Forelimb muscle (tissue), 1 donor: Measurements from ENCODE around the gene LRIT1. TPM values are rescaled to one million over a fixed set of nuclear protein-coding genes. Genes with fewer than 3 reads are reported as not detected.

ENCODE experiments used
- DNase-seq: peaks from one replicate; pipeline ENCODE4 v3.0.0-alpha.2; 2013; ENCODE audit warnings: low read depth
- polyA plus RNA-seq: library from polyadenylated mRNA; unstranded; fragments of 120-200 nt; gene quantifications from one replicate; pipeline ENCODE4 v1.2.1, GENCODE V29; 2013; ENCODE audit not compliant: insufficient read length

LRIT1 gene
- polyA plus RNA-seq, 1 donor = not detected

DNA sequence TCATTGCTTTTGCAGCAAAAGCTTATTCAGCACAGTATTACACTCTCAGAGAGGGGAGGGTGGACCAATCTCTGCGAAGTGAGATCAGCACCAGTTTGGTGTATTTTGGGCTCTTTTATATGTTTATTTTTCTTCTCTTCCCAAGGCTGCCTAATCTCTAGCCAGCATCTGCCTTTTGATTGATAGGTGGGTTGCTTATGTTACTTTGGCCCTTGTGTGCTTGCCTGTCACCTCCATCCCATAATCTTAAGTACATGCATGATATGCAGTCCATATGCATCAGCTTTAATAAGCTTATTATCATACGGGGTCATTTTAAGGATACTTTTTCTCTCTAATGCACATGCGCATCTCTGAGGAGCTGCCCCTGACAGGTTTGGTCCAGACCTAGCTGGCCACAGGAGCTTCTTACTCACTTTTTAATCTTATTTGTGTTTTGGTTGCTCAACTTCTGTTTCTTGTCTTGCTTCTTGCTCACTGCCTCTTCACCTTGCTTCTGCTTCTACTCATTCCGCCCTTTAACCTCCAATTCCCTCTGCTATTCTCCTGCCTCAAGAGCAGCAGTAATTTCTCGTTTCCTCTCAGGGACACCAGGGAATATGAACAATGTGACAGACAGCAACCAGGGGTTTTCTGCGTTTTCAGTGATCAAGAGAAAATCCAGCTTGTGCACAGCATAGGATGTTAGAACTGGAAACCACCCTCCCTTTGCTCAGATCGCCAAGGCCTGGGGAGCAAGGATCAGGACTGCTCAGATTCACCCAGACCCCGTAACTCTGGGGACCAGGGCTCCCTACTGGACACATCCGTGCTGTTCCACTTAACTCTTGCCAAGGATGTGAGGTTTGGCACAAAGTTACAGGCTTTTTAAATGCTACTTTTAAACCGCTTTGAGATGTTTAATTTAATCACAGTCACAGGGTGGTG is 13.5 kb upstream of the LRIT1 start:
- DNase-seq = no peak

DNA sequence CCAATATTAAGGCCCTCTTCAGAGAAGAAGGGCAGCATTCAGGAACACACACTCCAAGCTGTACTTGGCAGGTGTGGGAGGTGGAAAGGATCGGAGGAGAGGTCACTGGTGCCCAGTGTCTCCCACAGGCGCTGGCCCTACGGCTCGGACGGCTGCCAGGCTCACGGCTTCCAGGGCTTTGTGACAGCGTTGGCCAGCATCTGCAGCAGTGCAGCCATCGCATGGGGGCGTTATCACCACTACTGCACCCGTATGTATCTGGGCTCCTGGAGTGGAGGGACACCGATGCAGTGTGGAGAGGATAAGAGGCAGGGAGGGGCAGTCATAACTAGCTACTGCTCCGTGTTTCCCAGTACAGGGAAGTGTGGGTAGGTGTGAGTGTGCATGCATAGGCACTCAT is 7.4 kb upstream of the LRIT1 start:
- no peak for DNase-seq

DNA sequence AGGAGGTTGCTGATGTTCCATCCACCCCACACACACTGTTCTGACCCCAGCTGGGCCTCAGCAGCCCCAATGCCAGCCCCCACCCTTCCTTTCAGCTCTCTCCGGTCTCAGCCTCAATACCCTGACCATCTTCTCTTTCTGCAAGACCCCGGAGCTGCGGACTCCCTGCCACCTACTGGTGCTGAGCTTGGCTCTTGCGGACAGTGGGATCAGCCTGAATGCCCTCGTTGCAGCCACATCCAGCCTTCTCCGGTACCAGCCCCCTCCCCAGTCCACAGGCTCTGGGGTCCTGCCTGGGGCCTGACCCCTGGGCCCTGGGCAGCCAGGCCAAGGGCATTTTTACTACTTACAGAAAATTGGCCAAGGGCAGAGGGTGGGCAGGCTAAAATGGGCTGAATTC is 6.2 kb upstream of the LRIT1 start:
- no peak for DNase-seq

DNA sequence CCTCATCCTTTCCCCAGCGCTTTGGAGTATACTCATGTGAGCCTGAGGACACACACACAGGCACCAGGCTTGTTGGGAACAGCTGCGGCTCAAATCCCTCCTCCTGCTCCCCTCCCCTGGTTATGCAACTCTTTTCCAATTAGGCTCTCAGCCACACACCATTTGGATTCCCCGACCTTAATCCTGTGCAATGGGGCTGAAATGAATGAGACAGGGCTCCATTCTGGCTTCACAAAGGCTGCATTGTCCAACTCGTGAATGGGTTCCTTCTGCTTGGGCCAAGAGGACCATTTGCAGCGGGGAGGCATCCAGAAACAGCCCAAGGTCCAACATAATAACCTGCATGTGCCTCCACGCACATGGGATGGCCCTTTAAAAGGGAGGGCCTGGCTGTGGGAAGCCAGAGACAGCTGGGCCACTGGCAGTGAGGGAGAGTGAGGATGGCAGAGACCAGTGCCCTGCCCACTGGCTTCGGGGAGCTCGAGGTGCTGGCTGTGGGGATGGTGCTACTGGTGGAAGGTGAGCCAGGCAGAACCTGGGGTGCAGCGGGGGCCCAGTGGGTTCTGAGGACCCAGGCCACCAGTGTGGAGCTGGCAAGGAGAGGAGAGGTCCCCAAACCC is 3.4 kb upstream of the LRIT1 start, which contains the start of gene RGR:
TSS of gene RGR (plus strand) at position 403 of the 620 bp plus-strand sequence. CDS start at position 441, 38 bp downstream.
- DNase-seq = peak; percentile 20

DNA sequence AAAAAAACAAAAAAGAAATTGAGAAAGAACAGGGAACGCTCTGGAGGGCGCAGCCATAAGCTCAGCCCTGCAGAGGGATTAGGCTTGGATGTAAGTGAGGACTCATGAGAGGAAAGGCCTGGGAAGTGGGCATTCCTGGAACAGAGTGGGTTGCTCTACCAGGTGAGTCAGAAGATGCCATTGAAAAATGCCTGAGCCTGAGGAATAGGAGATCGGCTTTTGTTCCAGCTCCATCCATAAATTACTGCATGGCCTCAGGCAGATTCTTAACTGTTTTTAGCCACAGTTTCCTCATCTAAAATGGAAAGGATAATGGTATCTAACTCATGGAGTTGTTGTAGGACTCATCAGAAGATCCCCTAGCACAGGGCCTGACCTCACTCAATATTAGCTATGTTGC is 2.4 kb upstream of the LRIT1 start:
- DNase-seq = no peak

DNA sequence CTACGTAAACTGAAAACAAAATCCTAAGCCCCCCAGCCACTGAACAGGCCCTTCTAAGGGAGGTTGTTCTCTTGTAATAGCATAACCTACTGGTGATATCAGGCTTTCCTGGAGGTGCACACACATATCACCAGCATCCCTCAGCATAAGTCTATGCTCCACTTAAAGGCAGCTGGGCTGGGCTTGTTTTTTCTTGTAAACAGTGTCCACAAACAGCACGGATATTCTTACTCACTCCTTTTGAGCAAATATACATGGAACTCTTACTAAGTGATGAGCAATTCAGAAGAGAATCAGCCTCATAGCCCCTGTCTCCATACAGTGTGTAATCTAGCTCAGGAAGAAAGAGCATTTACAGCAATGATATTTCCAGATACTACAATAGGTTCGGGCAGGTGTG is 2.4 kb downstream of the LRIT1 start:
- DNase-seq = no peak

DNA sequence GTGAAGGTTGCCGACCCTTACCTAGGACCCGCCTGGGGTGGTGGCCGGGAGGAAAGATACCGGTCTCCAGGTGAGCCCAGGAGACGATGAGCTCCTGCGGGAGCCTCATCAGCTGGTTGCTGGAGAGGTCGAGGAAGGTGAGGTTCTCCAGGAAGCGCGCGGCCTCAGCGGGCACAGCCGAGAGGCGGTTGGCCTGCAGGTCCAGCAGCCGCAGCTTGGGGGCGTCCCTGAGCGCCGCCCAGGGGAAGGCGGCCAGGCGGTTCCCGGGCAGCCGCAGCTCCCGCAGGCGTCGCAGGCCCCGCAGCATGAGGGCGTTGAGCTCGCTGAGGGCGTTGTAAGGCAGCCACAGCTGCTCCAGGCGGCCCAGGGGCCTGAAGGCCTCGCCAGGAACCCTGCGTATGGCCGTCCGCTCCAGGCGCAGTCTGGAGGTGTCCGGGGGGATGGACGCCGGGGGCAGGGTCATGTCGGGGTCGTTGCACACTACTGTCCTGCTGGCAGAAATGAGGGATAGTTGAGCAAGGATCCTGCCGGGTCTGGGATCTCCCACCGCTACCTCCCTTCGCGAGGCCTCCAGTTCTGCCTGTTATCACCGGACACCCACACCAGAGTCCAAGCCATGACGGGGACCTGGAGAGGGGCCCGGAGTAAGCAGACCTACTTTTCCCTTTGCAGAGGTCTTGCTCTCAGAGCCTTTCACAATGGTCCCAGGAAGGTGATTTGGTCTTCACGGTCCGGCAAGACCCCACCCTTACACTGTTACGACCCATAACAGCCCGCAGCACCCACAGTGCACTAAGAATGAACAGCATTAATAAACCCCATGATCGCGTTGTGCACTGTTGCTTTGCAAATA is 3.9 kb downstream of the LRIT1 start:
- no peak for DNase-seq

DNA sequence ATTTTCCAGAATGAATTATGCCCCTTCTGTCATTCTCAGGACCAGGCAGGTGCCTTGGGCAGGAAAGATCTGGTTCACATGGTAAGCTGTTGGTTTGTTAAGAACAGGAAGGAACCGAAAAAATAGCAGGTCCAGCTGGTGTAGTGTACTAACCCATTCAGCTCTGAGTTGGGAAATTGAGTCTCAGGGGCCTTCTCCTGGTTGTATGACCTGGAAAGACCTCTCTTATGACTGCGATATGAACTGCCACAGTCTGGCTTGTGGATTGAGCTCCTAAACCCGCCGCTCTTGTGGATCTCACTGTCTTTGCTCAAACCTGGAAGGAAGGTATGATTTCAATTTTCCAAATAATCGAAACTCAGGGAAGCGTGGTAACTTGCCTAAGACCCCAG is 4.5 kb downstream of the LRIT1 start:
- no peak for DNase-seq

DNA sequence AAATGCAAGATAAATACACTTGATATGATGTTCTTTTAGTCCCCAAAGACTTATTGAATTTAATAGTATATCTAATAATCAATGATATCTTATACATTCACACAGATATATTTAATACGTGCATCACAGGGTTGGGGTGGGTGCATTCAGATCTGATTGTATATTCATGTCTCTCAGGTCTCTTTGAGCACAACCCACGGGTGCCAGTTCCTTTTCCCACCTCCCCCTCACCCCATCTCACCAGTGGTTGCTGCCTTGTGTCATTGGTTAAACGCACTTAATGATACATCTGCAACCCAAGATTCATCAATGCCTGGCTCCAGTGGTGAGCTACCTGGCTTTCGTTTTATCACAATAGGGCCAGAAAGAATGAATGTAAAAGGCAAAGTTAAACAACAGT is 6.2 kb downstream of the LRIT1 start:
- no peak for DNase-seq

DNA sequence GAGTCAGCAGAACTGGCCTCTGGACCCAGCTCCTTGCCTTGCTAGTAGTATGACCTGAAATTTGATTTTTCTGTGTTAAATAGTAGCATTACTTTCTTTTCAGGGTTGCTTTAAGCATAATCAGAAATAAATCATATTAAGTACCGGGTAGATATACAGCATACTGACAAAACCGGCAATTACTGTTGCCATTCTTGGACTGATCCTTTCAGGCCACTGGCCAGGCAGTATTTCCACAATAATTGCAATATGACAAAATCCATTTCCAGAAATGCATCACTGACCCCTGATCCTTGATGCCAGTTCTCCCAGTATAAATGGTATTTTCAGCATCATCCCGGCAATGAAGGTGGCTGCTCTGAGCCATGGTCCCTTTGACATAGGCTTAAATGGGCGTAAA is 6.9 kb downstream of the LRIT1 start:
- DNase-seq = no peak

DNA sequence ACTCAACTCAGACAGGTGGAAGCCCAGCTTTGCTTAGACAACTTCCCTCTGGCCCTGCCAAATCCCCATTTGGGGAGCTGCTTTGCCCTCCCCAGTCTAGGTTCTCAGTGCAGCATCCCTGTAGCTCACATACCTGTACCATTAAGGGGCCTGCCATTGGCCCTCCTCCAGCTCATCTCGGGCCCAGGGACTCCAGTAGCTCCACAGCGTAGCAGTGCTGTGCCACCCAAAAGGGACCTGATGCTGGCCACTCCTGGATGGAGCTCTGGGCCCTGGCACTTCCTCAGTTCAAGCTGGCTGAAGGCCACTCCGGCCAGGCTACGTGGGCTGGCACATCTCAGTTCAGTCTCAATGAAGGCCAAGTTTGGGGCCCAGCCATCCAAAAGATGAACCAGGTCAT is 7.4 kb downstream of the LRIT1 start:
- no peak for DNase-seq

DNA sequence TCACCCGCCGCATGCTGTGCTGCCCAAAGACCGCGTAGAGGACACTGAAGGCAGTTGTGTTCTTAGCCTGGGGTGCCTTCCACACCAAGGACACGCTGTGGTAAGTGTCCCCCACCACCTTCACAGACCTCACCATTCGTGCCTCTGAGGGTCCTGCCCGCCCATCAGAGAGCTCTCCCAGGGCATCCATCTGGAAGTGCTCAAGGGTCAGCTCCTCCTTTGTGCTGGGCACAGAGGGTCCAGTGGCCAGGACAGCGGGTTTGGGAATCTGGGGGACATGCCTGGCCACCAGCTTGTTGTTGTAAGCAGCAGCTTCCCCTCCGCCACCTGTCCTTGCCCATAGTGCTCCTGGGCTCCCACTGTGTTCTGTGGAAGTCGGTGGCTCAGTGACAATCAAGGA is 9.0 kb downstream of the LRIT1 start:
- no peak for DNase-seq

DNA sequence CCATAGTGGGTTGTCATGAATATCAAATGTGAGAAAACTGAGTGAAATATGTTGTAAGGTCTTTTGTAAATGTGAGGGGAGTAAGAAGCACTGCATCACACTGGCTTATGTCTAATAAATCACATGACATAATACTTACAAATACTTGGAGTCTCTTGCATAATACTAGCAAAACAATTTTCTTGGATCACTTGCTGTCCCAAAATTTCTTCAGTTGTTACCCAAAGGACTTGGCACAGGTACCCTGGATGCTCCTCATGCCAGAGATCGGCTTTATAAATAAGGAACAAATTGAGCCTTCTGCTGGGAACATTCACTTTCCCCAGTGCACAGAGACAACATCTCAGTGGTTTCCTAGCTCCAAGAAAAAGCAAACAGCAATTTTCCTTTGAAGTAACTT is 11.0 kb downstream of the LRIT1 start:
- DNase-seq = no peak

DNA sequence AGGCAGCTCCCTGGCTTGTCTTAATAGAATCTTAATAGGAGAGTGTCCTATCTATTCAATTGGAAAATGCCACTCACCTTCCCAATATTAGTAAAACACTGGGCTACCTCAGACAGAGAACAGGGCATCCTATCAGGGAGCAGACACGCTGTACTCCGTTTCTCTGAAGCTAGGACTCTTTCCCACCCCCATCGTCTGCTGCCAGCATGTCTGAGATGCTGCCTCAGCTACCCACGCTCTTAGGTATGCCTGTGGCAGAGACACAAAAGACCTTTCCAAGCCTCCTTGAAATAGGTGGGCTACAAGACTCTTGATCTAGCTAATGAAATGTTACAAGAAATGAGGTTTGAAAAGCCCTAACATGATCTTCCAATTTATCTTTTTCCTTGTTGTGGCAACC is 13.5 kb downstream of the LRIT1 start:
- DNase-seq = no peak

DNA sequence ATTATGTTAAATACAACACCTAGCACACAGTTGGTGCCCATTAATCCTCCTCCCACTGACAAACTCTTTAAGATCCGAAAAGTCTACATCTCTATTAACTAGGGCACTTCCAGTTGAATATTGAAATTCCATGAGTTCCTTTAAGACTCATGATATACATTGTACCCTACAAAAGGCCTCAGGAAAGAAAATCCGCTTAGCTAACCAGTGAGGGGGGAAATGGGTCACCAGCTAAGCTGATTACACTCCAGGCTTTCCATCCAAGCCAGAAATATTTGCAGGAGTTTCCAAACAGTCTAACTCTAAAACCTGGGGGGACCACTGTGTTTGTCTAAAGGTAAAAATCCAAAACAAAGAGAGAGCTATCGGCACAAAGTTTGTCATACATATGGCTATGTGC is 14.7 kb downstream of the LRIT1 start:
- DNase-seq = no peak

DNA sequence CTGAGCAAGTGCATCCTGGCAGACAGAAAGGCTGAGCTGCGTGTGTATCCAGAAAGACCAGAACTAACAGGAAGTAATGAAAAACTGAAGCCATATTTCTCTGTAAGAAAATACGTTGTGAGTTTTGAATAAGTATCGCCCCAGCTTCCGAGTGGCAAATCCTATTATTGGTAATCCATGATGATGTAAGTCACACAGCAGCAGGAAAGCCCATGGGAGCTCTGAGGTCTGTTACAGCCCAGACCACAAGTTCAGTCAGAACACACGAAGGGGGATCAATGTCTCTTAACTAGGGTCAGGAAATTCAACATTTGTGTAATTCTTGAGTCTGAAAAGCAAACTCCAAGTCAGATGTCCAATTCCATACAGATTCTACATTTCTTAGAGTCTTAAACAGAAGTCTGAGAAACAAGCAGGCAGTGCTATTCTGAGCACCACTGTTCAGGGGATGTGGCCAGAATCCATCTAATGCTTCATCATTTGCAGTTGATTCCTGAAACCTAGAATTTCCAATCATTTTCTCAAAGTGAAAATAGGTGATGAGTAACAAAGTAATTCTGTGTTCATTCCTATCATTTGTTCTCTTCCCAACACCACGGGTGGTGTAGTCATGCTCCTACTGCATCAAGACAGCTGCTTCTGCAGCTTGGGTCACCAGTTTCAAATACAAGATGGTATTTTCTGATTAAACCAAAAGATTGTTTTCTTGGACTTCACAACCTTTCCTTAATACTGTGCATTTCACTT is 15.7 kb downstream of the LRIT1 start, which contains the start of gene LRIT2:
TSS of gene LRIT2 (minus strand) at position 118 of the 747 bp plus-strand sequence. CDS start at position 94, 24 bp downstream.
- DNase-seq = no peak

DNA sequence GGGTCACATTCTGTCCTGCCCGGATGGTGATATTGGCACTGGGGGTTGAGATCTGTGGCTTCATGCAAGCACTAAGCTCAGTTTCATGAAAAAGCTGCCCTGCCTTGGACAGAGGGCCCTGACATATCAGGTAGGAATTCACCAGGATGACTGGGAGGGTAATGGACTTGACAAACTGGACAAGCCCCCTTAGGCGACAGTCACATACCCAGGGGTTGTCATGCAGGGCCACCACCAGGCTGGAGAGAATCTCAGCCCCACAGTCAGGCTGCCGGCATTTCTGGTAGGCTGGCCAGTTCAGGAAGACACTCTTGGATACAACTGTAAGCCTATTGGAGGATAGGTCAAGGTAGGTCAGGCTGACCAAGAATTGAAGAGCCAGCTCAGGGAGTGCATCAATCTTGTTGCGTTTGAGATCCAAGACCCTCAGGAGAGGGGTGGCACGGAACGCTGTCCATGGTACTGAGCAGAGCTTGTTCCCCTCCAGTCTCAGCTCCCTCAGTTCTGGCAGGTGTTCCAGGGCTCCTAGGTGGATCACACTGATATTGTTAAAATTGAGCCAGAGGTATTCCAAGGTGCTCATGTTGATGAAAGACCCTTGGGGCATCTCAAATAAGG is 16.8 kb downstream of the LRIT1 start:
- no peak for DNase-seq

DNA sequence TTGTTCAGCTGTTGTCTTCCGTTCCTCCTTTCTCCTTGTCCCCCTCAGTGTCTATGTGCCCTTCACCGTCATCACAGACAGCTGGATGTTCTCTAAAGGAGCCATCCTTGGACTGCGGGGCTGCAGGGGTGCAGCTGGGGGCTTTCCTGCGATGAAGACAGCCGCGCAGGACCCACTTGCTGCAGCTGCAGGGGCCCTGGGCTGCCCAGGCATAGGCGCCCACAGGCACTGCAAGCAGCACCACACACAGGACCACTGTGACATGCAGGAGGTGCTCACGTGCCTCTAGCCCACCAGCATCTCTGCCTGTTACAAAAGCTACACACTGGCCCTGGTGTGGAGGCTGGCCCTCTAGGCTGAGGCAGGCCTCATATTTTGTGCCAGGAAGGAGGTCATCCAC is 19.4 kb downstream of the LRIT1 start:
- no peak for DNase-seq

DNA sequence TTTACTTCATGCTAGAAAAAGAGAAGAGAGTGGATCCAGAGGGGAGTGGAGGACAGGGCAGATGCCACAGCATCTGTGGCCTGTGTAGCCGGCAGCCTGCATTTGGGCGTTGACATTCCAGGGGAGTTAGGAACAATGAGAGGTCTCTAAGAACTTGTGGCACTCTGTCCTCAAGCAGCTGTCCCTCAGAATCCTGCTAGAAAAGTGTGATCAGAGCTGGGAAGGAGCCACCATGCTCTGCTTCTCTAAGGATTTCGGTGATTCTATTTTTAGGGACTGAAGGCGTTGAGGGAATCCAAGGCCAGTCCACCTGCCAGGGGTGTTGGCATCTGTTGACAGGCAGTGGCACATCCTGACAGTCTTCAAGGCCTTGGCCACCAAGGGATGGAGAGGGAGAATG is 23.6 kb downstream of the LRIT1 start:
- no peak for DNase-seq

DNA sequence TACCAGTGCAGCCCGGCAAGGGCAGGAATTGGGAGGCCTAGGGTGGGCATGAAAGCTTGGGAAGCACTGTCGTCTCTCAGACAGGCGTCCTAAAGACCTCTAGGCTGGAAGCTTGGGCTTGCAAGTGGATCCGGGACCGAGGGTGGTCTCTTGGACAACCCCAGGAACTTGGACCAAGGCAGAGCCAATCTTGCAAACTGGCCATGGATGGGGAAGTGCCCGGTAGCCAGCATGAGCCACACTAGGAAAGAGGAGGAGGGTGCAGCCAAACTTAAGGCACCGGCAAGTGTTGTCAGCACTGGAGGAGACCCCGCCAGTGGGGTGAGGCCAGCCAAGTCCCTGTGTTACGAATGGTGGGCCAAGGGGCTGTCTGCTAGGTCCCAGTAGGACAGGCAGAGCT is 24.5 kb downstream of the LRIT1 start:
- DNase-seq = no peak

DNA sequence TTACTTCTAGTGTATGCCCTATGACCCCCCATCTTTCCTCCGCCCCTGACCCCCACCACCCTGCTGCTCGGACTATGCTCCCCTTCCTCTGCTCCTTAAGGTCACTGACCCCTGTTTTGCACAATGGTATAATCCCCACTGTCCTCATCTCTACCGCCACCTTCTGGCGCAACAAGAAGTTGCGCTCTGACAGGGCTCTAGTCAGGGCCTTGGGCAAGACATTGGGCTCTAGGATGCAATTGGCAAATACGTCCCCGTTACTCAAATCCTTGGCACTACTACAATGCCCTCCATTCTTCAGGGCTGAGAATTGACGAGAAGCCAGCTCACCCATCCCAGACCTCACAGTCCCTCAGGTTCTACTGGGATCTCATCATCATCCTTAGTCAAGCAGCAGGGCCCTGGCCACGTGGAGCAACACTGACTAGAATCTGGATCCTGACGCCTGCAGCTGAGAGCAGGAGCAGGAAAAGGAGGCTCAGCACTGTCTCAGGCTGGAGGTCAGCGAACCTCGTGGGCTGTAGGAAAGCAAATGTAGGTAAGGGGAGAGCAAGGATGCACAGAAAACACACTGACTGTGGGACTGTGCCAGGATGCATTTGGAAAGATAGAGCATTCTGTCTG is 26.6 kb downstream of the LRIT1 start:
- DNase-seq = no peak
